WTC11 (cell line): Measurements from ENCODE around the gene EGFR. TPM values are rescaled to one million over a fixed set of nuclear protein-coding genes. Genes with fewer than 3 reads are reported as not detected.

ENCODE experiments used
- ATAC-seq: fragments of 200-7000 bp; cut with Tn5 transposase; 2 replicates; pipeline ENCODE4 v1.10.0; 2021; ENCODE audit warnings: mild to moderate bottlenecking, moderate library complexity
- CTCF ChIA-PET: fragments of 300-600 bp; sonication (Branson Sonifier 250); formaldehyde crosslinking; loops from one replicate; lab custom pipeline; 2021; ENCODE audit warnings: antibody characterized with exemption; lab: Charles Lee
- POLR2A ChIA-PET: fragments of 350-600 bp; sonication (Branson Sonifier 250); formaldehyde crosslinking; loops from one replicate; lab custom pipeline; 2021; ENCODE audit warnings: antibody characterized with exemption; lab: Charles Lee
- DNase-seq: peaks from one replicate; pipeline ENCODE4 v3.0.0; 2021; ENCODE audit warnings: low spot score
- H3K27ac Mint-ChIP-seq: 2 replicates; pipeline ENCODE4 v1.8.0; 2021; ENCODE audit warnings: mixed read lengths
- H3K27me3 Mint-ChIP-seq: 2 replicates; pipeline ENCODE4 v1.8.0; 2021; ENCODE audit warnings: low read depth, mild to moderate bottlenecking, moderate library complexity, mixed read lengths
- H3K36me3 Mint-ChIP-seq: 2 replicates; pipeline ENCODE4 v1.8.0; 2021; ENCODE audit warnings: mixed read lengths
- H3K4me1 Mint-ChIP-seq: 2 replicates; pipeline ENCODE4 v1.8.0; 2022; ENCODE audit warnings: mixed read lengths
- H3K4me3 Mint-ChIP-seq: 2 replicates; pipeline ENCODE4 v1.8.0; 2021; ENCODE audit warnings: mild to moderate bottlenecking, moderate library complexity, mixed read lengths
- H3K9me3 Mint-ChIP-seq: 2 replicates; pipeline ENCODE4 v1.8.0; 2021; ENCODE audit warnings: mixed read lengths
- AR ChIP-seq: fragments of 250-450 bp; sonication (Bioruptor Pico); IDR thresholded peaks from 2 replicates; pipeline ENCODE4 v1.9.0; 2021; ENCODE audit warnings: mild to moderate bottlenecking
- CBFB ChIP-seq: sonication (generic); formaldehyde crosslinking; IDR thresholded peaks from 2 replicates; pipeline ENCODE4 v1.8.1; 2022; ENCODE audit warnings: mild to moderate bottlenecking, low read depth, missing genetic modification reagents
- CDX4 ChIP-seq: fragments of 250-450 bp; sonication (Bioruptor Pico); IDR thresholded peaks from 2 replicates; pipeline ENCODE4 v1.9.0; 2021; ENCODE audit warnings: moderate library complexity, mild to moderate bottlenecking, inconsistent platforms, borderline replicate concordance
- CTCF ChIP-seq: fragments of 200-600 bp; IDR thresholded peaks from 2 replicates; pipeline ENCODE4 v1.8.0; 2022; ENCODE audit warnings: antibody characterized with exemption
- E2F4 ChIP-seq: sonication (generic); formaldehyde crosslinking; IDR thresholded peaks from 2 replicates; pipeline ENCODE4 v1.8.1; 2022; ENCODE audit warnings: low read depth, mild to moderate bottlenecking, moderate library complexity, missing genetic modification reagents, borderline replicate concordance
- E2F5 ChIP-seq: sonication (generic); formaldehyde crosslinking; IDR thresholded peaks from 2 replicates; pipeline ENCODE4 v1.8.1; 2022; ENCODE audit warnings: mild to moderate bottlenecking, moderate library complexity, missing genetic modification reagents
- ETV6 ChIP-seq: sonication (generic); formaldehyde crosslinking; IDR thresholded peaks from 2 replicates; pipeline ENCODE4 v1.8.1; 2022; ENCODE audit warnings: mild to moderate bottlenecking, missing genetic modification reagents
- GTF2I ChIP-seq: fragments of 250-450 bp; sonication (Bioruptor Pico); conservative IDR thresholded peaks from 2 replicates; pipeline ENCODE4 v1.4.0; 2021; ENCODE audit warnings: mild to moderate bottlenecking
- IRF2 ChIP-seq: sonication (generic); formaldehyde crosslinking; IDR thresholded peaks from 2 replicates; pipeline ENCODE4 v1.8.0; 2022; ENCODE audit warnings: low read depth, missing genetic modification reagents, borderline replicate concordance
- MLX ChIP-seq: sonication (generic); formaldehyde crosslinking; IDR thresholded peaks from 2 replicates; pipeline ENCODE4 v1.8.1; 2023; ENCODE audit warnings: mild to moderate bottlenecking, missing genetic modification reagents, moderate library complexity
- NFATC4 ChIP-seq: fragments of 250-450 bp; sonication (Bioruptor Pico); IDR thresholded peaks from 2 replicates; pipeline ENCODE4 v1.9.0; 2021; ENCODE audit warnings: mild to moderate bottlenecking
- OVOL2 ChIP-seq: fragments of 250-450 bp; sonication (Bioruptor Pico); IDR thresholded peaks from 2 replicates; pipeline ENCODE4 v1.9.0; 2021; ENCODE audit warnings: mild to moderate bottlenecking, borderline replicate concordance
- PREB ChIP-seq: sonication (generic); formaldehyde crosslinking; IDR thresholded peaks from 2 replicates; pipeline ENCODE4 v1.8.1; 2022; ENCODE audit warnings: mild to moderate bottlenecking, missing genetic modification reagents, moderate library complexity, borderline replicate concordance
- SMAD4 ChIP-seq: sonication (generic); formaldehyde crosslinking; IDR thresholded peaks from 2 replicates; pipeline ENCODE4 v1.8.0; 2022; ENCODE audit warnings: mild to moderate bottlenecking, missing genetic modification reagents
- TEAD1 ChIP-seq: sonication (generic); formaldehyde crosslinking; IDR thresholded peaks from 2 replicates; pipeline ENCODE4 v1.8.0; 2022; ENCODE audit warnings: mild to moderate bottlenecking, missing genetic modification reagents
- ZMAT4 ChIP-seq: fragments of 250-450 bp; sonication (Bioruptor Pico); IDR thresholded peaks from 2 replicates; pipeline ENCODE4 v1.9.0; 2021; ENCODE audit warnings: mild to moderate bottlenecking
- ZNF121 ChIP-seq: sonication (generic); formaldehyde crosslinking; IDR thresholded peaks from 2 replicates; pipeline ENCODE4 v1.8.0; 2023; ENCODE audit warnings: missing genetic modification reagents
- ZNF671 ChIP-seq: fragments of 250-450 bp; sonication (Bioruptor Pico); IDR thresholded peaks from 2 replicates; pipeline ENCODE4 v1.8.0; 2021; ENCODE audit warnings: mild to moderate bottlenecking
- ZSCAN18 ChIP-seq: fragments of 250-450 bp; sonication (Bioruptor Pico); IDR thresholded peaks from 2 replicates; pipeline ENCODE4 v2.1.2; 2022; ENCODE audit warnings: mild to moderate bottlenecking, moderate library complexity
- total RNA-seq: library from RNA; stranded (reverse); gene quantifications from 3 replicates; pipeline ENCODE4 v1.2.3, GENCODE V29; 2021

The EGFR gene
- total RNA-seq, 1 experiment from 2014 or later = 5.9 TPM

GRCh38 chr7:55177068-55177530 lies 158.3 kb downstream of the EGFR start:
- no peak overlapping the region for H3K27ac Mint-ChIP-seq
- peaks cover 6% of the 10 kb centered on the region for H3K4me1 Mint-ChIP-seq
- ChIA-PET POLR2A (interaction anchor here (0.6 kb wide), 1 partner anchor 176 kb away, joined by 3 read pairs; no protein-coding TSS in a partner anchor), CTCF (interaction anchor here (1.8 kb wide), 1 partner anchor 78 kb away, joined by 9 read pairs; no protein-coding TSS in a partner anchor)
- no peak for ATAC-seq
- H3K27me3 Mint-ChIP-seq = no peaks in the 10 kb centered on the region
- peaks cover 4% of the 10 kb centered on the region for H3K36me3 Mint-ChIP-seq
- no peak for TF ChIP-seq ETV6 (CRISPR knock-in tag)
- TF ChIP-seq OVOL2 (CRISPR knock-in tag) = no peak
- no peak for TF ChIP-seq PREB (CRISPR knock-in tag)
- TF ChIP-seq ZSCAN18 (CRISPR knock-in tag) = no peak
- DNase-seq = no peak
- H3K9me3 Mint-ChIP-seq = no peaks in the 10 kb centered on the region
- no peak overlapping the region for H3K4me3 Mint-ChIP-seq

- Mint-ChIP-seq H3K27ac (no peak overlapping the region), H3K36me3 (no peaks in the 10 kb centered on the region)
- DNase-seq = no peak
- CTCF ChIA-PET = interaction anchor here (1.8 kb wide), 1 partner anchor 77 kb away, joined by 9 read pairs; no protein-coding TSS in a partner anchor
- TF ChIP-seq CTCF (no peak), SMAD4 (no peak), CDX4 (CRISPR knock-in tag) (no peak), E2F5 (CRISPR knock-in tag) (no peak), ZMAT4 (CRISPR knock-in tag) (no peak), ZNF121 (CRISPR knock-in tag) (no peak), E2F4 (CRISPR knock-in tag) (no peak), AR (CRISPR knock-in tag) (no peak), NFATC4 (CRISPR knock-in tag) (no peak), MLX (CRISPR knock-in tag) (no peak), IRF2 (CRISPR knock-in tag) (no peak), TEAD1 (CRISPR knock-in tag) (no peak), ZNF671 (CRISPR knock-in tag) (no peak), CBFB (CRISPR knock-in tag) (no peak), GTF2I (CRISPR knock-in tag) (no peak)
- TF ChIP-seq, all 79 proteins: peak for 0
- no peaks in the 10 kb centered on the region for H3K27me3 Mint-ChIP-seq
- peaks cover 6% of the 10 kb centered on the region for H3K4me1 Mint-ChIP-seq
- POLR2A ChIA-PET = no interaction called here
- no peak for ATAC-seq
- no peaks in the 10 kb centered on the region for H3K9me3 Mint-ChIP-seq
- H3K4me3 Mint-ChIP-seq = no peak overlapping the region
Observed at GRCh38 chr7:55177589-55178261, 158.9 kb downstream of the EGFR start.
